ENCODE results near the gene ANAPC7. TPM values are rescaled to one million over a fixed set of nuclear protein-coding genes. Genes with fewer than 3 reads are reported as not detected.
A peak's percentile ranks its signal among the peaks of the same experiment; 100 is the strongest.

ANAPC7 gene, protein sequence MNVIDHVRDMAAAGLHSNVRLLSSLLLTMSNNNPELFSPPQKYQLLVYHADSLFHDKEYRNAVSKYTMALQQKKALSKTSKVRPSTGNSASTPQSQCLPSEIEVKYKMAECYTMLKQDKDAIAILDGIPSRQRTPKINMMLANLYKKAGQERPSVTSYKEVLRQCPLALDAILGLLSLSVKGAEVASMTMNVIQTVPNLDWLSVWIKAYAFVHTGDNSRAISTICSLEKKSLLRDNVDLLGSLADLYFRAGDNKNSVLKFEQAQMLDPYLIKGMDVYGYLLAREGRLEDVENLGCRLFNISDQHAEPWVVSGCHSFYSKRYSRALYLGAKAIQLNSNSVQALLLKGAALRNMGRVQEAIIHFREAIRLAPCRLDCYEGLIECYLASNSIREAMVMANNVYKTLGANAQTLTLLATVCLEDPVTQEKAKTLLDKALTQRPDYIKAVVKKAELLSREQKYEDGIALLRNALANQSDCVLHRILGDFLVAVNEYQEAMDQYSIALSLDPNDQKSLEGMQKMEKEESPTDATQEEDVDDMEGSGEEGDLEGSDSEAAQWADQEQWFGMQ
- total RNA-seq, result 10 to 100 TPM; 40.8 to 60.4 (median 57.6) TPM
- total RNA-seq (2013), result 52.1 TPM
- total RNA-seq, result 15.1 to 61.9 (median 43.0) reads per million in 29 experiments

DNA sequence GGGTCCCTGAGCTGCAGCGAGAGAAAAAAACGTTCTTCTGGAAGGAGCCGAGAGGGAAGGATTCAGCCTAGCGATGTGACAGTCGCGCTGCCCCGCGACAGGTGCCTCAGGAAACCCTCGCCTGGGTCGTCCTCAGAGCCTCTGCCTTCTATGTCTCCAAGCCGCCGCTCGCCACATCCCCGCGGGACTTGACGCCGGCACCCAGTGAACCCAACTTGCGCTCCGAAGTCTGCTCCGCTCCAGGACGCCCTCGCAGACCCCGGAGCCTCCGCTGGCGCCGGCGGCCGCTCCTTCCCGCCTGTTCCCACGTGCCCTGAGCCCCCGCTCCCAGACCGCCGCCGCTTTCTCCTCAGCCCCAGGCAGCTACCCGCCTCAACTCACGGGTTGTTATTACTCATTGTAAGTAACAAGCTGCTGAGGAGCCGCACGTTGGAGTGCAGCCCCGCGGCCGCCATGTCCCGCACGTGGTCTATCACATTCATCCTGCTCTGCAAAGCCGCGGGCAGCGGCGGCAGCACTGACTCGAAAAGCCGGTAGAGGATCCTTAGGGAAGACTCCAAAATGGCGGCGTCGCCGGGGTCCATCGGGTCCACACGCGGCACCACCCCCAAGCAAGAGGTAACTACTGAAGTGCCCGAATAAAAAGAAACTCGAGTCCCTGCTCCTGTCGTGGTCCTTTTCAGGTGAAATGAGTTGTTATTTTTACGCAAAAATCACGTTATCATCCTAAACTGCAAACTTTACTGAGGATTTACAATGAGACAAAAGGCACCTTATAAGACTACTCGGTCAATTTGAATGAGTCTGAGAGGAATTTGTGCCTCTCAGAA is at the start of gene ANAPC7:
TSS of gene ANAPC7 (minus strand) at position 563 of the 830 bp plus-strand sequence. CDS start at position 482, 81 bp downstream.
- H3K27me3 Mint-ChIP-seq, result no peaks in the 10 kb centered on the region
- ATAC-seq (replicated peaks in 1 of 4), result peak; percentile 89 to 95 (median 92)
- peak within 1 kb of the TSS; percentile 81 to 94 for H3K4me3 ChIP-seq (ENCODE audit: control insufficient read depth in 1 of 2, extremely low read depth in 1 of 2, low read length in 1 of 2)
- H3K9me3 Mint-ChIP-seq, result no peaks in the 10 kb centered on the region
- peak within 1 kb of the TSS; percentile 99 to 100 for H3K27ac Mint-ChIP-seq
- DNase-seq, result peak; percentile 68 to 91 (median 82)
- peaks cover 5 to 14% of the 10 kb centered on the region in 2 donors for H3K36me3 ChIP-seq (ENCODE audit: control insufficient read depth in 2 of 2, extremely low read depth in 1 of 2, insufficient read depth in 1 of 2, low read length in 1 of 2)
- no peaks in the 10 kb centered on the region for H3K9me3 ChIP-seq
- no peaks in the 10 kb centered on the region for H3K27me3 ChIP-seq (replicated peaks in 1 of 2; ENCODE audit: control insufficient read depth in 2 of 2, extremely low read depth in 1 of 2, insufficient read depth in 2 of 2, low read length in 1 of 2)
- H3K36me3 Mint-ChIP-seq, result peaks cover 11% of the 10 kb centered on the region
- CTCF ChIA-PET, result interaction anchor here (0.5 to 1.7 kb wide), 3 partner anchors 28 to 423 kb away, joined by 3 to 10 read pairs (median 4); no protein-coding TSS in a partner anchor
- under 1% methylated on average over 54 of the region's 62 CpGs for WGBS (ENCODE audit: insufficient coverage)
- peak within 1 kb of the TSS in 2 of 3 donors; percentile 98 to 99 for H3K4me3 Mint-ChIP-seq
- peaks cover 8 to 26% of the 10 kb centered on the region in 2 experiments for H3K4me1 ChIP-seq (ENCODE audit: control insufficient read depth in 1 of 2, extremely low read depth in 1 of 2, insufficient read depth in 2 of 2, low read length in 2 of 2)
- peaks cover 37 to 44% (median 42%) of the 10 kb centered on the region in 3 donors for H3K4me1 Mint-ChIP-seq
- H3K27ac ChIP-seq (ENCODE audit: low read length), result peak within 1 kb of the TSS; percentile 79
- POLR2A ChIA-PET, result no interaction called here

DNA sequence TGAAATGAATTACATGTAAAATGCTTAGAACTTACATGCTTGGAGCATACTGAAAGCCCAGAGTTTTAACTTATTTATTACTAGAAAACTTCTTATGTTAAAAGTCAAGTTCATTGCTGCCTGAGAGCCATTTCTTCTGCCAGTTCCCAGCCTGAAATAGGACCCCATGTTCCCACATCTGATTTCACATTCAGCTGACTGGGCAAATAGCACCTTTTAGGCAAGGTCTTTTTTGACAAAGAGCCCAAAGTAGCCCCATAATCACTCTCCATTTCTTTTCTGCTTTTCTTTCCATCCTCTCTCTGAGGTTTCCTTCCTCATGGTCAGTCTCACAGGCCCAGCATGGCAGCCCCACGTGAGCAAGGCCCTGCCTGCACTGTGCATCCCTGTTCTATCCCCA is 47.8 kb upstream of the ANAPC7 start:
- WGBS (ENCODE audit: insufficient coverage), result 89% methylated on average over 1 of the region's 1 CpG
- DNase-seq (no peak), ATAC-seq (replicated peaks in 1 of 4) (no peak)
- CTCF ChIA-PET, result interaction anchor here (0.7 to 3.4 kb wide), 5 partner anchors 17 to 436 kb away, joined by 3 to 64 read pairs (median 14); partner anchors contain the start of genes FAM216A (in 1 of the 2) and GPN3 (in 1 of the 2)
- POLR2A ChIA-PET, result interaction anchor here (0.5 to 2.4 kb wide), 2 partner anchors 18 to 20 kb away, joined by 5 to 9 read pairs; partner anchors contain the start of genes FAM216A (in 1 of the 2) and GPN3 (in 1 of the 2)
- peak overlapping the region; percentile 94 to 100 for H3K27ac Mint-ChIP-seq
- H3K4me3 ChIP-seq (ENCODE audit: control insufficient read depth in 1 of 2, extremely low read depth in 1 of 2, low read length in 1 of 2), result no peak overlapping the region
- no peak overlapping the region for H3K27ac ChIP-seq (ENCODE audit: low read length)
- peaks cover 10 to 33% of the 10 kb centered on the region in 2 experiments for H3K4me1 ChIP-seq (ENCODE audit: control insufficient read depth in 1 of 2, extremely low read depth in 1 of 2, insufficient read depth in 2 of 2, low read length in 2 of 2)
- H3K36me3 Mint-ChIP-seq, result peaks cover 24% of the 10 kb centered on the region
- H3K9me3 ChIP-seq, result no peaks in the 10 kb centered on the region
- H3K9me3 Mint-ChIP-seq, result no peaks in the 10 kb centered on the region
- H3K27me3 ChIP-seq (replicated peaks in 1 of 2; ENCODE audit: control insufficient read depth in 2 of 2, extremely low read depth in 1 of 2, insufficient read depth in 2 of 2, low read length in 1 of 2), result no peaks in the 10 kb centered on the region
- H3K4me3 Mint-ChIP-seq, result peak overlapping the region in 2 of 3 donors; percentile 100
- H3K4me1 Mint-ChIP-seq, result peaks cover 33 to 41% (median 38%) of the 10 kb centered on the region in 3 donors
- peaks cover 10 to 30% of the 10 kb centered on the region in 2 donors for H3K36me3 ChIP-seq (ENCODE audit: control insufficient read depth in 2 of 2, extremely low read depth in 1 of 2, insufficient read depth in 1 of 2, low read length in 1 of 2)
- no peaks in the 10 kb centered on the region for H3K27me3 Mint-ChIP-seq

DNA sequence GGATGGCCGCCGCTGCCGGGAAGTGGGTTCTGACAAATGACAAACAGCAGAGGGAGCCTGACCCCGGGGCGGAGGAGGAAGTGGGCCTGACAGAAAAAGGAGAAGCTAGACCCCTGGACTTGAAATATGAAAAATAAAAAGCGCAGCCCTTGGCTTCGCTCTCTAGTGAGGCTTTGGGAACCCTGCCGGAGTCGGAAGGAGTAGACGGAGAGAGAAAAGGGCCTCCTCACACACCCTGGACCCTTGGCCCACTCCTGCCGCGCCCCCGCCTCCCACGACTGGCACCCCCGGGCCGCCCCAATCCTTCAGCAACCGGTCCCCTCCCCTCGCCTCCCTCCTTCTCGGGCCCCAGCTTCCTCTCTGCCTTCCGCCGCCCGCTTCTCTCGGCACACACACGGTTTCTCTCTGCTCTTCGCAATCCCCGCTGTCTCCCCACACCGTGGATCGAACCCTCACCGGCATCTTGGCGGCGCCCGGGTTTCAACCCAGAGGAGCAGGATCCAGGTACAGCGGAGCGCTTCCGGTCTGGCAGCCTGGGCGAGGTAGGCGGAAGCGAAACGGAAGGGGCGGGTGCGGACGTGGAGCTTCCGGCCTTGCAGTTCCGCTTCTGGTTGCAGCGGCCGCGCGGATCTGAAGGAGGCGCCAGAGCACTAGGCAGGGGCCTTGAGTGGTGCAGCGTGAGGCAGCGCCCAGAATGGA is 46.4 kb upstream of the ANAPC7 start, which contains the start of gene ARPC3:
TSS of gene ARPC3 (minus strand) at position 539 of the 699 bp plus-strand sequence. CDS start at position 462, 77 bp downstream.
- peak; percentile 89 to 97 (median 94) for DNase-seq
- Histone ChIP-seq H3K9me3 (no peaks in the 10 kb centered on the region), H3K27me3 (replicated peaks in 1 of 2; ENCODE audit: control insufficient read depth in 2 of 2, extremely low read depth in 1 of 2, insufficient read depth in 2 of 2, low read length in 1 of 2) (no peaks in the 10 kb centered on the region), H3K4me1 (ENCODE audit: control insufficient read depth in 1 of 2, extremely low read depth in 1 of 2, insufficient read depth in 2 of 2, low read length in 2 of 2) (peaks cover 10 to 39% of the 10 kb centered on the region in 2 experiments), H3K4me3 (ENCODE audit: control insufficient read depth in 1 of 2, extremely low read depth in 1 of 2, low read length in 1 of 2) (peak within 1 kb of the TSS; percentile 95 to 99), H3K36me3 (ENCODE audit: control insufficient read depth in 2 of 2, extremely low read depth in 1 of 2, insufficient read depth in 1 of 2, low read length in 1 of 2) (peaks cover 10 to 33% of the 10 kb centered on the region in 2 donors), H3K27ac (ENCODE audit: low read length) (peak within 1 kb of the TSS; percentile 89)
- POLR2A ChIA-PET, result interaction anchor here (0.5 to 2.4 kb wide), 11 partner anchors 19 to 965 kb away, joined by 3 to 21 read pairs (median 4); partner anchors contain the start of genes FAM216A (in 1 of the 2), GPN3 (in 1 of the 2) and VPS29 (in 1 of the 2)
- ATAC-seq (replicated peaks in 1 of 4), result peak; percentile 93 to 99 (median 98)
- under 1% methylated on average over 40 of the region's 51 CpGs for WGBS (ENCODE audit: insufficient coverage)
- Mint-ChIP-seq H3K9me3 (no peaks in the 10 kb centered on the region), H3K4me3 (peak within 1 kb of the TSS; percentile 100), H3K36me3 (peaks cover 25% of the 10 kb centered on the region), H3K27ac (peak within 1 kb of the TSS; percentile 100), H3K27me3 (no peaks in the 10 kb centered on the region), H3K4me1 (peaks cover 39 to 44% (median 43%) of the 10 kb centered on the region in 3 donors)
- CTCF ChIA-PET, result interaction anchor here (0.6 to 3.4 kb wide), 31 partner anchors 9 to 1055 kb away, joined by 3 to 64 read pairs (median 4); partner anchors contain the start of genes ATP2A2 (in 1 of the 2), FAM216A (in 1 of the 2), GPN3 (in 1 of the 2) and IFT81 (in 1 of the 2)

DNA sequence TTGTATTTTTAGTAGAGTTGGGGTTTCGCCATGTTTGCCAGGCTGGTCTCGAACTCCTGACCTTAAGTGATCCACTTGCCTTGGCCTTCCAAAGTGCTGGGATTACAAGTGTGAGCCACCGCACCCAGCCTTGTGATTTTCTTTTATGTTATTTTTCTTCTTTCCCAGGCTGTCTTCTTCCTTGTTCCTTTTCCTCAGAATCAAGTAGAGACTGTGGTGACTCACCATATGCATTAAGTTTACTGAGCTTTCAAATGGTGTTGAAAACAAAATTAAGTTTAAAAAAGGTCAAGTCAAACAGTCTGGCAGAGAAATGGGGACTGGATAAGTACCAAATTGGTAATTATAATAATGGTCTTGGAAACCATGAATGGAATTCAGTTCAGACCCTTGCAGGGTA is 40.9 kb upstream of the ANAPC7 start:
- H3K9me3 Mint-ChIP-seq, result no peaks in the 10 kb centered on the region
- H3K4me1 Mint-ChIP-seq, result peaks cover 29 to 38% (median 34%) of the 10 kb centered on the region in 3 donors
- H3K27me3 Mint-ChIP-seq, result no peaks in the 10 kb centered on the region
- peaks cover 10 to 30% of the 10 kb centered on the region in 2 experiments for H3K4me1 ChIP-seq (ENCODE audit: control insufficient read depth in 1 of 2, extremely low read depth in 1 of 2, insufficient read depth in 2 of 2, low read length in 2 of 2)
- ChIA-PET CTCF (no interaction called here), POLR2A (interaction anchor here in 1 of 2 donors (0.8 kb wide), 1 partner anchor 161 kb away, joined by 4 read pairs; no protein-coding TSS in a partner anchor)
- DNase-seq (no peak), ATAC-seq (replicated peaks in 1 of 4) (no peak)
- H3K27me3 ChIP-seq (replicated peaks in 1 of 2; ENCODE audit: control insufficient read depth in 2 of 2, extremely low read depth in 1 of 2, insufficient read depth in 2 of 2, low read length in 1 of 2), result no peaks in the 10 kb centered on the region
- no peaks in the 10 kb centered on the region for H3K9me3 ChIP-seq
- H3K27ac Mint-ChIP-seq, result no peak overlapping the region
- WGBS (ENCODE audit: insufficient coverage), result 80% methylated on average over 2 of the region's 3 CpGs
- H3K4me3 ChIP-seq (ENCODE audit: control insufficient read depth in 1 of 2, extremely low read depth in 1 of 2, low read length in 1 of 2), result no peak overlapping the region
- peaks cover 26% of the 10 kb centered on the region for H3K36me3 Mint-ChIP-seq
- peaks cover 19 to 61% of the 10 kb centered on the region in 2 donors for H3K36me3 ChIP-seq (ENCODE audit: control insufficient read depth in 2 of 2, extremely low read depth in 1 of 2, insufficient read depth in 1 of 2, low read length in 1 of 2)
- H3K4me3 Mint-ChIP-seq, result no peak overlapping the region
- H3K27ac ChIP-seq (ENCODE audit: low read length), result no peak overlapping the region

DNA sequence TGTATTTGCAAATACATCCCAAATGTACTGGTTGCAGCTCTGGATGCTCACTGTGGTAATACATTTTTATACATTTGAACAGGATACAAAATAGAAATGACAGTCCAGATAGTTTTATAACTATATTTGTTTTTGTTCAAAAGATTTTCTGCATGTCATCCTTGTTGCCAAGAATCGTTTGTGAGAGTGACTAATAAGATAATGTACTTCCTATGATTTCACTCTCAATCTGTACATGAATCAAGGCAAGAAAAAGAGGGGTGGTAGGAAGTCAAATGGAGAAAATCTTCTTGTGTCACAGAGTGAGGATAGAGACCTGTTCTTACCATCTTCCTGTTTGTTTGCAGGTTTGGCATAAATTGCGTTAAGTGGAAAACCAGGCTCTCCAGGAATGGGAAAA is 32.7 kb upstream of the ANAPC7 start:
- no peaks in the 10 kb centered on the region for H3K27me3 Mint-ChIP-seq
- DNase-seq (no peak), ATAC-seq (replicated peaks in 1 of 4) (no peak)
- Histone ChIP-seq H3K27me3 (replicated peaks in 1 of 2; ENCODE audit: control insufficient read depth in 2 of 2, extremely low read depth in 1 of 2, insufficient read depth in 2 of 2, low read length in 1 of 2) (no peaks in the 10 kb centered on the region), H3K9me3 (no peaks in the 10 kb centered on the region), H3K4me3 (ENCODE audit: control insufficient read depth in 1 of 2, extremely low read depth in 1 of 2, low read length in 1 of 2) (no peak overlapping the region), H3K4me1 (ENCODE audit: control insufficient read depth in 1 of 2, extremely low read depth in 1 of 2, insufficient read depth in 2 of 2, low read length in 2 of 2) (peaks cover 0 to under 1% of the 10 kb centered on the region in 2 experiments), H3K27ac (ENCODE audit: low read length) (no peak overlapping the region), H3K36me3 (ENCODE audit: control insufficient read depth in 2 of 2, extremely low read depth in 1 of 2, insufficient read depth in 1 of 2, low read length in 1 of 2) (peaks cover 6 to 50% of the 10 kb centered on the region in 2 donors)
- H3K9me3 Mint-ChIP-seq, result no peaks in the 10 kb centered on the region
- ChIA-PET CTCF (no interaction called here), POLR2A (no interaction called here)
- no peak overlapping the region for H3K27ac Mint-ChIP-seq
- WGBS (ENCODE audit: insufficient coverage), result no CpG with 5 or more reads among the region's 2 CpGs
- H3K4me3 Mint-ChIP-seq, result no peak overlapping the region
- H3K36me3 Mint-ChIP-seq, result peaks cover 29% of the 10 kb centered on the region
- H3K4me1 Mint-ChIP-seq, result peaks cover 0 to 3% (median 0%) of the 10 kb centered on the region in 3 donors
